KOPT-K1 (cell line): ENCODE data around the gene CEP104.

Experiments used
- H3K27ac ChIP-seq: fragments of 200-600 bp; sonication (generic); 2 replicates; pipeline ENCODE4 v1.5.1; 2016; ENCODE audit warnings: antibody characterized with exemption, mild to moderate bottlenecking, low read depth, low read length; ENCODE audit not compliant: poor library complexity, severe bottlenecking
- H3K36me3 ChIP-seq: fragments of 200-600 bp; sonication (generic); 2 replicates; pipeline ENCODE4 v1.5.1; 2017; ENCODE audit warnings: antibody characterized with exemption, mild to moderate bottlenecking, low read length, moderate library complexity; ENCODE audit not compliant: insufficient read depth
- H3K9me3 ChIP-seq: fragments of 200-600 bp; sonication (generic); 2 replicates; pipeline ENCODE4 v1.5.1; 2017; ENCODE audit warnings: antibody characterized with exemption, low read length, mild to moderate bottlenecking; ENCODE audit not compliant: insufficient read depth, poor library complexity, severe bottlenecking

The CEP104 gene

DNA sequence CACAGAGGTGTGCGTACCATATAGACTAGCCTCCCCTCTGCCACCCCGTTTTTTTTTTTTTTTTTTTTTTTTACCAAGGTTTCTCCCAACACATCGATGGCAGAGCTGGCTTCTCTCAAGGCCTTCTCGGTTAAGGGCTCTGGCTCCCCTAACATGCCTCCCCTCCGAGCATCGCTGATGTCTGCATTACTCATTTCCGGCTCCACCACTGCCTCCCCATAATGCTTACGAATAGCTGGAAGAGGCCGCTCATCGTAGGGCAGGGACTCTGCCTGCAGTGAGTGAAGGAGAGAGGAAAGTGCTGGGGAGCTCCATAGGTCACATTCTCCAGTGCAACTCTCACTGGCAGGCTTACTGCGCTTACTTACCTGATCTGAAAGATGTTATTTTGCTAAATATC lies 20.6 kb downstream of the CEP104 start:
- H3K27ac ChIP-seq = no peak overlapping the region
- H3K36me3 ChIP-seq = peaks cover 94% of the 10 kb centered on the region

GRCh38 chr1:3834701-3835100 lies 22.3 kb downstream of the CEP104 start:
- no peaks in the 10 kb centered on the region for H3K9me3 ChIP-seq
- H3K27ac ChIP-seq = no peak overlapping the region
- H3K36me3 ChIP-seq = peaks cover 96% of the 10 kb centered on the region

More for the DNA sequence above, 20.6 kb downstream of the CEP104 start:
- H3K9me3 ChIP-seq = no peaks in the 10 kb centered on the region

GRCh38 chr1:3831689-3832088 lies 25.3 kb downstream of the CEP104 start:
- Histone ChIP-seq H3K27ac (no peak overlapping the region), H3K9me3 (no peaks in the 10 kb centered on the region), H3K36me3 (peaks cover 96% of the 10 kb centered on the region)

DNA sequence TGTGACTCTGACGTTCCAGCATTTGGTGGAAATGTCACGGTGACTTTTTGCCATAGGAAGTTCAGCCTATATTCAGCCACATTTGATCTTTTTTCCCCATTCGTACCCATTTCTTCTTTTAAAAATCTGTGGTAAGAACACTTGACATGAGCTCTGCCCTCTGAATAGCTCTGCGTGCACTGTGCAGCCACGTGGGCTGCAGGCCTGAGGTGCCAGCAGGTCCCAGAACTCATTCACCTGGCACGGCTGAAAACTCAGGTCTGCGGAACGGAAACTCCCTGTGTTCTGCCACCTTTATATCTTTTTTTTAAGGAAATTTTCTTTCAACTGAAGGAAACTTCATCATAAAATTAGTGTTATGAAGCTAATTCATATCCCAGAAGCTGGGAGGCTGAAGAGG lies 28.6 kb downstream of the CEP104 start:
- Histone ChIP-seq H3K9me3 (no peaks in the 10 kb centered on the region), H3K27ac (no peak overlapping the region), H3K36me3 (peaks cover 97% of the 10 kb centered on the region)

DNA sequence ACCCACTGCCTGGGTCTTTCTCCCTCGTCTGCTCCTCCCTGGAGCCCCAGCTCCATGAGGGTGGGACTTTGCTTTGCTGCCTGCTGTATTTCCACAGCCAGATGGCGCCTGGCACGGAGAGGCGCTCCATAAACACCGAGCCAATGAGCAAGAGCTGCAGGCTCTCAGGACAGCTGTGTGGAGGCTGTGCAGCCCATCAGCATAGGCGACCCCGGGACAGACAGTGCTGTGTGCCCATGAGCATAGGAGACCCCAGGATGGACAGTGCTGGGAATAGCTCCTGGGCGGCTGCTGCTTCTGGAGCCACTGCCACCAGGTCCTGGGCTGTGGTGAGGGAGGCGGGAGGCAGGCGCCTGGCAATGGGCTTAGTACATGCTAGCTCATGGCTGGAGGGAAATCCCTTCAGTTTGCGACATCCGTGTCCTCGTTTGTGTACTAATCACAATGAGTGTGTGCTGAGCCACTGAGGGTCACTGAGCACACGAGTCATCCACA lies 29.2 kb downstream of the CEP104 start:
- H3K9me3 ChIP-seq = no peaks in the 10 kb centered on the region
- H3K27ac ChIP-seq = no peak overlapping the region
- peaks cover 97% of the 10 kb centered on the region for H3K36me3 ChIP-seq

DNA sequence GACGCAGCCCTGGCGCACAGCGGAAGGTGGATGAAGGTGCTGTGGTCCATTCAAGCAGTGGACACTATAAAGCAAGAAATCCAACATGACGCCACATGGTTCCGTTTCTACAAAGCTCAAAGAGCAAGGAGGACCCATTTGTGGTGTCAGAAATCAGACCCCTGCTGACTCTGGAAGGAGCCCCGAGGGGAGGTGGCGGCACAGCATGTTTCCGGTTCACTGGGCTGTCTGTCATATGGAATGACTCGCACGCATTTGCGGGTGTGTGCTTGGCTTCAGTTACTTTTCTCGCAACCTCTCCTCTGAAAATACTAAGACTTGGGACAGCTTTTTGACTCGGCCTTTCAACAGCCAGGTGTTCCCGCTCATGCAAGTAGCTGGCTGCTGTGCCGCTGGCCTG lies 31.7 kb downstream of the CEP104 start:
- Histone ChIP-seq H3K36me3 (peaks cover 98% of the 10 kb centered on the region), H3K27ac (no peak overlapping the region)

GRCh38 chr1:3824650-3825049 lies 32.4 kb downstream of the CEP104 start:
- Histone ChIP-seq H3K27ac (no peak overlapping the region), H3K9me3 (no peaks in the 10 kb centered on the region), H3K36me3 (peaks cover 98% of the 10 kb centered on the region)

More for the DNA sequence above, 31.7 kb downstream of the CEP104 start:
- H3K9me3 ChIP-seq = no peaks in the 10 kb centered on the region

- Histone ChIP-seq H3K27ac (no peak overlapping the region), H3K36me3 (peaks cover 85% of the 10 kb centered on the region), H3K9me3 (no peaks in the 10 kb centered on the region)
Observed at GRCh38 chr1:3822421-3822820, 34.6 kb downstream of the CEP104 start.

- no peak overlapping the region for H3K27ac ChIP-seq
- H3K36me3 ChIP-seq = peaks cover 80% of the 10 kb centered on the region
- no peaks in the 10 kb centered on the region for H3K9me3 ChIP-seq
Observed at GRCh38 chr1:3821908-3822307, 35.1 kb downstream of the CEP104 start.

DNA sequence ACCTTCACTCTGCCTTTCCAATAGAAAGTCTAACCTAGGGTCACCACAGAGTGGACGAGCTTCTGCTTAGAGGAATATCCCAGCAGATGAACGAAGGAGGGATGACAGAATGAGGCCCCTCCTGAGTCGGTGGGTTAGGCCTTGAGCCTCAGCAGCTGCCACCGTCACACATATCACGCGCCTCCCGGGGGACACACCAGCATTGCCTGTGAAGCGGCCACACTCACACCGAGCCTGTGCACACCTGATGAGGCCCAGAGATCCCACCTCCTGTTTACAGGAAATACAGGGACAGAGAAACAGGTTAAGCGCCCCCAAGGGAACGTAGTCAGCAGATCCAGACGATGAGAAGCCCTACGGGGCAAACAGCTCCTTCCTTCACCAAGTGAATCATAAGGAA lies 35.6 kb downstream of the CEP104 start:
- Histone ChIP-seq H3K27ac (no peak overlapping the region), H3K36me3 (peaks cover 76% of the 10 kb centered on the region), H3K9me3 (no peaks in the 10 kb centered on the region)

DNA sequence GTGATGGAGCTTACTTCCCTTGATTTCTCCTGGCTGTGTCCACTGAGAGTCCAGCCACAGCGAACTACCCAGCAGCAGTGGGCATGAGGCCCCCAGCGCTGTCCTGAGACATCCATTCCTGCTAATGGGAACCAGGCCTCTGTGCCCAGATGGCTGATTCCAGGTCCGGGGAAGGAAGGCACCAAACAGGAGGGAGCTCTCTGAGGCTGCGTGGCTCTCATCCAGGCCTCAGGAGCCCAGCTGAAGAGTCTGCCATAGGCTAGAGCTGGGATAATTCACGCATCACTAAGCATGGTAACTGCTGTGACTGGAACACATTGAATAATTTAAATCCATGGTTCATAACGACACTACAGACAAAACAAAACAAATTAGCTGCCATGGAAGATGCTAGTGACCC lies 36.0 kb downstream of the CEP104 start:
- Histone ChIP-seq H3K9me3 (no peaks in the 10 kb centered on the region), H3K27ac (no peak overlapping the region), H3K36me3 (peaks cover 77% of the 10 kb centered on the region)

DNA sequence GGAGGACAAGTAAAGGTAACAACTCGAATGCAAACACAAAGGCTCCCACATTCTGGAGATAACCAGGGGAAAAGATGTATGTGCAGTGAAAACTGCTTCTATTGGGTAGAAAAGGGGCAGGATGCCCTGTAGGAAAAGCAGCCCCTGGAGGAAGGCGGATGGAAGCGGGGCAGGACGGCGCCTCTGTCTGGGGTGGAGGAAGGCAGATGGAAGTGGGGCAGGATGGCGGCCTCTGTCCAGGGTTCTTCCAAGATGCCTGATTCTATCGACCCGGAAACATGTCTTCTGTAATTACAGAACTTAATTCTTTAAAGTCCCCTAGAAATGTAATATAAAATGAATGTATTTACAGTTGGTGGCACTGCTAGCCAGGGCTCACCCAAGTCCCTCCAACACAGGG lies 36.7 kb downstream of the CEP104 start:
- Histone ChIP-seq H3K9me3 (no peaks in the 10 kb centered on the region), H3K36me3 (peaks cover 77% of the 10 kb centered on the region), H3K27ac (no peak overlapping the region)

DNA sequence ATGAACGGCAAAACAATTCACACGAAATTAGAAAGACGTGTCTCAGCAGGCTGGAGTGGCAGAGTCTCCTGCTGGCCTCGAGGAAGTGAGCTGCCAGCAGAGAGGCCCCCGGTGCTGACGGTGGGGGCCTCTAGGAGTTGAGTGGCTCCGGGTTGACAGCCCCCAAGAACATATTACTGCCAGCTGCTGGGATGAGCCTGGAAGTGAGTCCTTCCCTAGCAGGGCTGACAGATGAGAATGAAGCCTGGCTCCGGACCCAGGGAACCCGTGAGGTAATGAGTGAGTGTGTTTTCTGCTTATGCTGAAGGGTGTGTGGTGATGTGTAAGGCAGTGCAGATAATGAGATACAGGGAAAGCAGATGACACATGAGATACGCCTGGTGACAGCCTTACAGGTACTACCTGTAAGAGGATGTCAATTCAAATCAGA lies 37.2 kb downstream of the CEP104 start:
- H3K27ac ChIP-seq = no peak overlapping the region

DNA sequence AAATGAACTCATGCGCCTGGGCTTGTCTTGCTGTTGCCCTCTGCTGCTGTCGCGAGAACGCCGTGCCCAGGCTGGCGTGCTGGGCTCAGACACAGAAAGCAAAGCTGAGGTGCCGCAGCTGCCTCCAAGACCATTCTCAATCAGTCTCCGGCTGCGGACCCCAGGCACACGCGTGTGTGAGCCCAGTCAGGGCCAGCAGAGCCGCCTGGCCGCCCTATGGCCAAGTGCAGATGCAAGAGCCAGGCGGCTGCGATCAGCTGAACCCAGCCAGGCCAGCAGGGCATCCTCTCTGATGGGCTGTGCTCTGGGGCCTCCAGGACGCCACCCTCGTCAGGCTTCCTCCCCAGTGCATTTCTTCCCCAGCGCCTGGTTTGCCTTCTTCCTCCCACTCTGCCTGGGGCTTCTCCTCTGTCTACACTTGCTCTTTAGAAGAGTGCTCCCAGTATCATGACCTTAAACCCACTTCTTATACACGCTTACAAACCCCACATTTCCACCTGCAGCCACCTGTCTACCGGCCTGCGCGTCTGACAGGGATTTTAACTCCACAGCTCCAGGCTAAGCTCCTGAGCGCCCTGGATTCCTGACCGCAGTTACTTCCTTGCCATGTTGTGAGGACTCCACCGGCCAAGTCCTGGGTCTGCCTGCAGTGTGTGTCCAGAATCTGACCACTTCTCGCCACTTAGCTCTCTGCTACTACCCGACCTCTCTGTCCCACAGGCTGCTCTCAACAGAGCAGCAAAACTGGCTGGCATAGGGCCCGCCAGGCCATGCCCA lies 39.0 kb downstream of the CEP104 start:
- Histone ChIP-seq H3K27ac (no peak overlapping the region), H3K36me3 (peaks cover 68% of the 10 kb centered on the region), H3K9me3 (no peaks in the 10 kb centered on the region)

More for the DNA sequence above, 37.2 kb downstream of the CEP104 start:
- Histone ChIP-seq H3K9me3 (no peaks in the 10 kb centered on the region), H3K36me3 (peaks cover 77% of the 10 kb centered on the region)

DNA sequence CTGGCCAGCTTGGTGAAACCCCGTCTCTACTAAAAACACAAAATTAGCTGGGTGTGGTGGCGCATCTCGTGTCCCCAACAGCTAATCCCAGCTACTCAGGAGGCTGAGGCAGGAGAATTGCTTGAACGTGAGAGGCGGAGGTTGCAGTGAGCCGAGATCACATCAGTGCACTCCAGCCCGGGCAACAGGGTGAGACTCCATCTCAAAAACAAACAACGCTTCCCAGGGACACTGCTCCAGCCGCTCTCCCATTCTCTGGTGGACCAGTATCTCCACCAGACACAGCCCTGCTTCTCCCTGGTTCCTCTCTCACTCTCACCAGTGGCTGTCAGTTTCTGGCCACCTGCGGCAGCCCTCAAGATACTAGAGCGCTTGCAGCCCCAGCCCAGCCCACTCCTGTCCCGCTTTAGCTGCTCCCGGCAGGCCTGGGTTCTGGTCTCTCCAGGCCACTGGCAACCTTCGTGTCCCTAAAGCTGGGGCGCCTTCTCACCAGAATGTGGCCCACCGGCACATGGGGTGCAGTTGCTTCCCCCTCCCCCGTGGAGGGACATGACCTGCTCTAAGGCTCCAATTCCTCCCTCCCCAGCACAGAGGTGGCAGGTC lies 39.8 kb downstream of the CEP104 start:
- Histone ChIP-seq H3K9me3 (no peaks in the 10 kb centered on the region), H3K36me3 (peaks cover 60% of the 10 kb centered on the region; the same call in 1 of the 2 replicates), H3K27ac (no peak overlapping the region)
